Adipose tissue (tissue), 3 donors: ENCODE results near the gene PTBP3. TPM values are rescaled to one million over a fixed set of nuclear protein-coding genes. Genes with fewer than 3 reads are reported as not detected.
"Not testable (repeated sequence)": the region's sequence is repeated elsewhere in the genome, so short reads cannot be mapped to it uniquely, and the experiment has no call there.

Experiments
- H3K27ac ChIP-seq: one replicate; pipeline ENCODE4 v1.5.1; 2013; ENCODE audit warnings: low read depth, low read length
- WGBS, 3 donors: extraction: QIAGEN DNeasy Blood & Tissue Kit; methylation state at CpG; one replicate each; pipeline ENCODE4 v1.1.7; 2013; 5-methylcytosine and 5-hydroxymethylcytosine counted together
- polyA plus RNA-seq, 3 donors: library from polyadenylated mRNA; stranded (reverse); fragments of 200-250 nt; gene quantifications; one replicate each; pipeline ENCODE4 v1.2.3, GENCODE V29; 2013
- donor health status: healthy with polysubstance abuse.
- donor health status: Bipolar disorder and iron deficiency.
- donor health status: healthy.

PTBP3 gene
- polyA plus RNA-seq, 3 donors = 7.2 to 15.1 (median 11.3) TPM

DNA sequence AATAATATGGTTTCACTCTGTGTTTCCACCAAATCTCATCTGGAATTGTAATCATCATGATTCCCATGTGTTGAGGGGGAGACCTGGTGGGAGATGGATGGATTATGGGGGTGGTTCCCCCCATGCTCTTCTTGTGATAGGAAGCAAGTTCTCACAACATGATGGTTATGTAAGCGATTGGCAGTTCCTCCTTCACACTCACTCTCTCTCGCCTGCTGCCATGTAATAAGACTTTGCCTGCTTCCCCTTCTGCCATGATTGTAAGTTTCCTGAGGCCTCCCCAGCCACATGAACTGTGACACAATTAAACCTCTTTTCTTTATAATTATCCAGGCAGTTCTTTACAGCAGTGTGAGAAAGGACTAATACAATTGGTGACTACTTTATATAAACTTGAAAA lies 48.4 kb downstream of the PTBP3 start:
- WGBS, 3 donors = 75 to 97% (median 81%) methylated on average over 2 of the region's 2 CpGs
- no peak overlapping the region for H3K27ac ChIP-seq

GRCh38 chr9:112283582-112284253 lies 49.7 kb downstream of the PTBP3 start:
- 97 to 98% (median 97%) methylated on average over 6 of the region's 6 CpGs for WGBS, 3 donors
- no peak overlapping the region for H3K27ac ChIP-seq

- WGBS, 3 donors = 95 to 100% (median 95%) methylated on average over 3 of the region's 3 CpGs
- not testable (repeated sequence) for H3K27ac ChIP-seq
These were observed 50.6 kb downstream of the PTBP3 start for GRCh38 chr9:112282841-112283240.

DNA sequence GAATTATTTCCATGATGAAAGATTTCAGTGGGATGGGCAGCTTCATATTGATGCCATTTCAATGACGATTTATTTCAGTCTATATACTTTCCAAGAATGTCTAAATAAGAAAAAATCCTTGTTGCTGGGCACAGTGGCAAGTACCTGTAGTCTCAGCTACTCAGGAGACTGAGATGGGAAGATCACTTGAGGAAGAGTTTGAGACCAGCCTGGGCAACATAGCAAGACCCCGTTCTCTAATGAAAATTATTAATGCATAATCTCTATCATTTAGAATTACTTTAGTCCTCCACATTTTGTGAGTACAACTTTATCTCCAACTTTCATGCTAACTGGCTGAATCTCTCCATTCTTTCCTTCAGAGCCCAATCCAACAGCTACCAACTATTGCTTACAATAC lies 52.5 kb downstream of the PTBP3 start:
- WGBS, 3 donors = 96 to 99% (median 96%) methylated on average over 2 of the region's 2 CpGs
- no peak overlapping the region for H3K27ac ChIP-seq

DNA sequence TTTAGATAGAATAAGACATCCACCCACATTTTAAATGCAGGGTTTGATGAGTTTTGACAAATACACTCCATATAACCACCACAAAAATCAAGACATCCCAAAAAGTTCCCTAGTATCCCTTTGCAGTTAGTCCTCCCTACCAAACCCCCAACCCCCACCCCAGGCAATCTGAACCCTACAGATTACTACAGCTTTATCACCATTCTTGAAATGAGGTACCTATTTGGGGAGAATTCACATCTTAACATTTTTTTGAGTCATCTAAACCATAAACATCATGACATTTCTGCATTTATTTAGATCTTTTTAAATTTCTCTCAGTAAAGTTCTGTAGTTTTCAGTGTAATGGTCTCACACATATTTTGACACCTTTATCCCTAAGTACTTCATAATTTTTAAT lies 53.9 kb downstream of the PTBP3 start:
- H3K27ac ChIP-seq = no peak overlapping the region

GRCh38 chr9:112278152-112278551 lies 55.3 kb downstream of the PTBP3 start:
- no peak overlapping the region for H3K27ac ChIP-seq
- 31 to 81% (median 71%) methylated on average over 3 of the region's 3 CpGs for WGBS, 3 donors

DNA sequence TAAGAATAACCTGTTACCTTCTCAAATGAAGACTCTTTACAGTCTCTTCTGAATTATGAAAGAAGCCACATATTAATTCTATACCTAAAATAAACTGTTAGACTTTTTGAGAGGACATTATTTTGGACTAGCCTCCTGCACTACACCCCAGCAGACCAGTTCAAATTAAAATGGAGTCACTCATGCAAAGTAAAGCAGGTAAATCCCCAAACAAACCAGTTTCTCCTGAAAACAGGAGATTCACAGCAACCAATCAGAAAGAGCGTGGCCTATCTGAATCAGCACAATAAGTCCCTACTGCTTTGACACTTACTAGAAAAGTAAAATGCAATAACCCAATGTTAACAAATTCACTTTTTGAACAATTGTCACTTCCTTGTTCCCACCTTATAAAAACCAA lies 58.8 kb downstream of the PTBP3 start:
- H3K27ac ChIP-seq = no peak overlapping the region
- 98 to 100% (median 100%) methylated on average over 1 of the region's 1 CpG for WGBS, 3 donors

DNA sequence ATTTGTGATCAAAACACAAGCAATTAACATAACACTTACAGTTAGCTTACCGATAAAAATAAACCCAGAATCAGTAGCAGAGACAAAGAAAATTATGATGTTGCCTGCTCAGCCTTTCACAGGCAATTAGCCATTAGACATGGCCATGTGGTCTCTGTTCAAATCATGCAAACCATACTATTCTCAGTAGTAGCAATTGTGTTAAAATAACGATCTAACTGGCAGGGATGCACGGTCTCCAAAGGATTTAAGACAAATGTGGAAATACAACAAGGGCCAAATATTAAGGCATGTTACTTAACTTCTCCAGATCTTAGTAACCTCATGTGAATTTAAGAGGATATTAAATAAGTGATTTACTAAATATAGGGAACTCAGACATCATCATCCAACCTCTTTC lies 59.5 kb downstream of the PTBP3 start:
- WGBS, 3 donors = 47 to 83% (median 63%) methylated on average over 3 of the region's 3 CpGs
- no peak overlapping the region for H3K27ac ChIP-seq

GRCh38 chr9:112271466-112272098 lies 61.8 kb downstream of the PTBP3 start:
- WGBS, 3 donors = 89 to 97% (median 95%) methylated on average over 2 of the region's 2 CpGs
- no peak overlapping the region for H3K27ac ChIP-seq

DNA sequence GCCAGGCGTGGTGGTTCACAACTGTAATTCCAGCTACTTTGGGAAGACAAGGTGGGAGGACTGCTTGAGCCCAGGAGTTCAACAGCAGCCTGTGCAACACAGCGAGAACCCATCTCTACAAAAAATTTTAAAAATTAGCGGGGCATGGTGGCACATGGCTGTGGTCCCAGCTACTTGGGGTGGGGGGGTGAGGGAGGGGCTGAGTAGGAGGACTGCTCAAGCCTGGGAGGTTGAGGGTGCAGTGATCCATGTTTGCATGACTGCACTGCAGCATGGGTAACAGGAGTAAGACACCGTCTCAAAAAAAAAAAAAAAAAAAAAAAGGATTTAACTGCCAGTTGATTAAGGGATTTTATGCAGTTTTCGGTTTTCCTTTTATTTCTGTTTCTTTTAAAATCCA lies 65.0 kb downstream of the PTBP3 start:
- 81 to 97% (median 95%) methylated on average over 5 of the region's 5 CpGs for WGBS, 3 donors
- H3K27ac ChIP-seq = no peak overlapping the region

- not testable (repeated sequence) for H3K27ac ChIP-seq
- 98 to 99% (median 98%) methylated on average over 16 of the region's 16 CpGs for WGBS, 3 donors
These were observed 66.3 kb downstream of the PTBP3 start for GRCh38 chr9:112267086-112267485.

- no peak overlapping the region for H3K27ac ChIP-seq
- WGBS, 3 donors = 94 to 97% (median 96%) methylated on average over 9 of the region's 9 CpGs
These were observed 68.0 kb downstream of the PTBP3 start for GRCh38 chr9:112265391-112265790.

DNA sequence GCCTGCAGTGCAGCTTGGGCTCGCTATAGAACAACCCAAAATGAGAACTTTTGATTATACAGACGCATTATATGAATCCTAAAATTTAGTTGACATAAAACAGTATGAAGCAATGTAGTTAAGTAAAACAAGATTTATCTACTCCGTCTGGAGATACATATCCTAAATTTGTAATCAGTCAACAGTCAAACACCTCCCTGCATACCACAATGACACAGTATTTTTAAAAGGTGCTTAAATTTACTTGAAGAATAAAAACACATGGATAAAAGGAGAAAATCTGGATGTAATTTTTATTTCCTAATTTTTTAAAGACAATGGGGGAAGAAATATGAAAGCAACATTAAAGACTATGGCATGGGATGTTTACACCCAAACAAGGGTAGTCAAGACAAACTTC lies 70.8 kb downstream of the PTBP3 start:
- WGBS, 3 donors = 78 to 94% (median 85%) methylated on average over 3 of the region's 3 CpGs
- no peak overlapping the region for H3K27ac ChIP-seq

GRCh38 chr9:112261133-112261532 lies 72.3 kb downstream of the PTBP3 start:
- H3K27ac ChIP-seq = no peak overlapping the region
- 88 to 92% (median 92%) methylated on average over 5 of the region's 5 CpGs for WGBS, 3 donors

- no peak overlapping the region for H3K27ac ChIP-seq
- WGBS, 3 donors = 94 to 97% (median 95%) methylated on average over 2 of the region's 2 CpGs
These were observed 75.3 kb downstream of the PTBP3 start for GRCh38 chr9:112258106-112258505.

GRCh38 chr9:112252194-112252593 lies 81.2 kb downstream of the PTBP3 start:
- H3K27ac ChIP-seq = no peak overlapping the region
- WGBS, 3 donors = 86 to 90% (median 89%) methylated on average over 5 of the region's 5 CpGs

DNA sequence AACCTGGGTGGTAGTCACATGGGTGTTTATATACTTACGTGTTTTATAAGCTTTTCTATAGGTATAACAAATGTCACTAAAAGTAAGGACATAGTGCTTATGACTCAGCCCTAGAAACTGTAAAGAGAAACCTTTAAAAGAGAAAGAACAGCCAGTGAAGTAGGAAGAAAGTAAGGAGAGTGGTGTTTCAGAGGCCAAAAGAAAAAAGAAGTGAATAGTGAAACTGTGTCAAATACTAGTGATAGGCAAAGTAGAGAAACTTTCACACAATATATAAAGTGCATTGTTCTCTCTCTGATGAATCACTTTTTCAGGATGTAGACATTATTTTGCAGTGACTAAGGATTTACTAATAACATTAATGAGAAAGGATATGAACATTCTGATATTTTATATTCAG lies 84.1 kb downstream of the PTBP3 start:
- WGBS, 3 donors = 82 to 95% (median 85%) methylated on average over 1 of the region's 1 CpG
- H3K27ac ChIP-seq = no peak overlapping the region

GRCh38 chr9:112248722-112249121 lies 84.7 kb downstream of the PTBP3 start:
- 89 to 100% (median 92%) methylated on average over 1 of the region's 1 CpG for WGBS, 3 donors
- H3K27ac ChIP-seq = no peak overlapping the region

DNA sequence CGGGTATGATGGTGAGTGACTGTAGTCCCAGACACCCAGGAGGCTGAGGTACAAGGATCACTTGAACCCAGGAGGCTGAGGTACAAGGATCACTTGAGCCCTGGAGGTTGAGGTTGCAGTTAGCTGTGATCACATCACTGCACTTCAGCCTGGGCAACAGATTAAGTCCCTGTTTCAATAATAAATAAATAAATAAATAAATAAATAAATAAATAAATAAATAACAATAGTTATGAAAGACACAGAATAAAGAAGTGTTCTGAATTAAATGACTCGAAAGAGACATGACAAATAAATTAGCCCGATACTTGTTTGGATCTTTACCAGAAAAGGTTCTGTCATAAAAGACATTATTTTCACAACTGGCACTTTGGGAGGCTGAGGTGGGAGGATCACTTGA lies 86.3 kb downstream of the PTBP3 start:
- WGBS, 3 donors = 96 to 97% (median 97%) methylated on average over 3 of the region's 3 CpGs

GRCh38 chr9:112245126-112245525 lies 88.3 kb downstream of the PTBP3 start:
- H3K27ac ChIP-seq = no peak overlapping the region
- WGBS, 3 donors = 85 to 97% (median 89%) methylated on average over 5 of the region's 5 CpGs

More for the DNA sequence above, 86.3 kb downstream of the PTBP3 start:
- no peak overlapping the region for H3K27ac ChIP-seq
